Activated CD8-positive, alpha-beta T cell treated with anti-CD3 and anti-CD28 coated beads for 36 hours (primary cell): ENCODE data around the gene ADGRA1. TPM values are rescaled to one million over a fixed set of nuclear protein-coding genes. Genes with fewer than 3 reads are reported as not detected.

ENCODE experiments used
- ATAC-seq: fragments of 200-7000 bp; cut with Tn5 transposase; one replicate; pipeline ENCODE4 v1.10.0; 2021; ENCODE audit warnings: mild to moderate bottlenecking, moderate library complexity
- CTCF ChIA-PET: fragments of 350-600 bp; sonication (Branson Sonifier 250); formaldehyde crosslinking; loops from one replicate; lab custom pipeline; 2021; ENCODE audit warnings: antibody characterized with exemption; lab: Charles Lee
- POLR2A ChIA-PET: fragments of 350-600 bp; sonication (Branson Sonifier 250); formaldehyde crosslinking; loops from one replicate; lab custom pipeline; 2021; ENCODE audit warnings: antibody characterized with exemption; lab: Charles Lee
- DNase-seq: peaks from one replicate; pipeline ENCODE4 v3.0.0-alpha.2; 2020
- H3K27ac Mint-ChIP-seq: one replicate; pipeline ENCODE4 v1.8.0; 2021; ENCODE audit warnings: mild to moderate bottlenecking, mixed read lengths
- H3K27me3 Mint-ChIP-seq: one replicate; pipeline ENCODE4 v1.8.0; 2021; ENCODE audit warnings: mixed read lengths
- H3K36me3 Mint-ChIP-seq: one replicate; pipeline ENCODE4 v1.8.0; 2021; ENCODE audit warnings: low read depth, mixed read lengths
- H3K4me1 Mint-ChIP-seq: one replicate; pipeline ENCODE4 v1.8.0; 2021; ENCODE audit warnings: low read depth, mixed read lengths
- H3K4me3 Mint-ChIP-seq: one replicate; pipeline ENCODE4 v1.8.0; 2021; ENCODE audit warnings: mild to moderate bottlenecking, moderate library complexity, mixed read lengths
- H3K9me3 Mint-ChIP-seq: one replicate; pipeline ENCODE4 v1.8.0; 2021; ENCODE audit warnings: mixed read lengths
- intact Hi-C: fragments of 100-400 bp; cut with micrococcal nuclease; formaldehyde crosslinking; loops from one replicate; pipeline ENCODE4 v1.10.0; 2022
- total RNA-seq, 2 experiments: library from RNA; stranded (reverse); gene quantifications; one replicate each; pipeline ENCODE4 v1.2.3, GENCODE V29; 2021
- TF ChIP-seq, protein P1 (sequence below): fragments of 200-600 bp; IDR thresholded peaks from one replicate; pipeline ENCODE4 v1.8.0; 2022; ENCODE audit warnings: antibody characterized with exemption, mild to moderate bottlenecking

ADGRA1 gene
- total RNA-seq, 2 experiments from 2014 or later, result not detected

DNA sequence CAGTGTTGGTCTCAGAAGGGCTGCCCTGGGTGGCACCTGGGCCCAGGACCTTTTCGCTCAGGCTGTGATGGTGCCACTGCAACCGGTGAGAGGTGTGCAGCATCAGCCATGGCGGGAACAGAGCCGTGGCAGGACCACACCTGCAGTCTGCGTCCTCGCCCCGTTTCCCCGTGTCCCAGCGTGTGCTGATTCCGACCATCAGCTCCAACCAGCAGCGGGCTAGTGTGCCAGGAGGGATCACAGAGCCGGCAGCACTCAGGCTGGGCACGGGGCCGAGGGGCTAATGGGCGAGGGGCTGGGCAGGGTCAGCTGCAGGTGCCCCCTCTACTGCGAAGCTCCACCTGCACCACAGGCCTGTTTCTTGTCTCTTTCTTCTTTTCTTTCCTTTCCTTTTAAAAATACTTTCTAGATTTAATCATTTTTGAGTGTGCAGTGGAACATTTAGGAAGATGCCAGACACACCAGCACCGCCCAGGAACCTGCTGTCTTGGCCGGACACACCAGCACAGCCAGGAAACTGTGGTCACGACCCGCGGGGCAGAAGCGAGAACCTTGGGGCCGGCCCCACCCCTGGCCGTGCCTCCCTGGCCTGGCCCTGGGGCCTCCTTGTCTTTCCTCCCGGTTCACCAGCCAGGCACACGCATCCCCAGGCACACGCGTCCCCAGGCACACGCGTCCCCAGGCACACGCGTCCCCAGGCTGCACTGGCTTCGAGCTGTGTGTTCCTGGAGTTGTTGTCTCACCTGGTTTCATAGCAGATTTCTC is 34.6 kb downstream of the ADGRA1 start:
- ChIA-PET CTCF (no interaction called here), POLR2A (no interaction called here)
- intact Hi-C loops, result loop anchor here (5.0 kb wide), 1 partner anchor 180 kb away; the partner anchor contains the start of gene CFAP46

DNA sequence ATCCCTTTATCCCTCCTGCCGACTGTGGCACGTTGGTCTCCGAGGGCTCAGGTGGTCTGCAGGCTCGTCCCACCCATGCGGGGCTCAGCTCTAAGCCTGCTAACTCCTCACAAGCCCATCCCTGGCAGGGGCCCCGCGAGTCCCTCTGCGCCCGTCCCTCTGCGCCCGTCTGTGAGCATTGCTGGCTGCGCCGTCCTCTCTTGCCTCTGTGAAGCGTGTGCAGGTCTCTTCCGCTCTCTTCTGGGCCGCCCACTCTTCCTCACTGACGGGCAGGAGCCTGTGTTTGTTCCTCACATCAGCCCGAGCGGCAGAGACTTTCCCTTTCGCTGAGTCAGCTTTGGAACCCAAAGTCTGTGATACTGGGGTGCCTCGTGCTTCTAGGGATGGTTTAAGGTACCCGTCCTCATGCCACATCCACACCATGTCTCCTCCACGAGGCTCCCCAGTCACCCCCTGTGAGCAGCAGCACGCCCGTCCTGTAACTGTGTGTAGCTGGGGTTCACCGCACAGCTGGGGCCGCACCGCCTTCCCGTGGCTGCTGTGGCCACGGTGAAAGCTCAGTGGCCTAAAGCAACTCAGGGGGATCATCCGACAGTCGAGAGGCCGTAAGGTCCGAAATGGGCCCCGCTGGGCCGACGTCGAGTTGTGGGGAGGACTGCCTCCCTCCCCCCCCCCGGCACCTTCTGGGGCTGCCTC is 35.5 kb downstream of the ADGRA1 start:
- peak; percentile 69 for ATAC-seq
- peaks cover 14% of the 10 kb centered on the region for H3K27me3 Mint-ChIP-seq
- ChIA-PET POLR2A (no interaction called here), CTCF (interaction anchor here (1.2 to 2.2 kb wide), 3 partner anchors 20 to 219 kb away, joined by 3 to 23 read pairs (median 4); no protein-coding TSS in a partner anchor)
- H3K4me1 Mint-ChIP-seq, result peaks cover 5% of the 10 kb centered on the region
- peak; percentile 65 for DNase-seq
- no peak overlapping the region for H3K4me3 Mint-ChIP-seq
- intact Hi-C loops, result loop anchor here (5.0 kb wide), 1 partner anchor 181 kb away; the partner anchor contains the start of gene CFAP46
- no peak overlapping the region for H3K27ac Mint-ChIP-seq
- H3K9me3 Mint-ChIP-seq, result peaks cover 5% of the 10 kb centered on the region
- TF ChIP-seq, protein P1, sequence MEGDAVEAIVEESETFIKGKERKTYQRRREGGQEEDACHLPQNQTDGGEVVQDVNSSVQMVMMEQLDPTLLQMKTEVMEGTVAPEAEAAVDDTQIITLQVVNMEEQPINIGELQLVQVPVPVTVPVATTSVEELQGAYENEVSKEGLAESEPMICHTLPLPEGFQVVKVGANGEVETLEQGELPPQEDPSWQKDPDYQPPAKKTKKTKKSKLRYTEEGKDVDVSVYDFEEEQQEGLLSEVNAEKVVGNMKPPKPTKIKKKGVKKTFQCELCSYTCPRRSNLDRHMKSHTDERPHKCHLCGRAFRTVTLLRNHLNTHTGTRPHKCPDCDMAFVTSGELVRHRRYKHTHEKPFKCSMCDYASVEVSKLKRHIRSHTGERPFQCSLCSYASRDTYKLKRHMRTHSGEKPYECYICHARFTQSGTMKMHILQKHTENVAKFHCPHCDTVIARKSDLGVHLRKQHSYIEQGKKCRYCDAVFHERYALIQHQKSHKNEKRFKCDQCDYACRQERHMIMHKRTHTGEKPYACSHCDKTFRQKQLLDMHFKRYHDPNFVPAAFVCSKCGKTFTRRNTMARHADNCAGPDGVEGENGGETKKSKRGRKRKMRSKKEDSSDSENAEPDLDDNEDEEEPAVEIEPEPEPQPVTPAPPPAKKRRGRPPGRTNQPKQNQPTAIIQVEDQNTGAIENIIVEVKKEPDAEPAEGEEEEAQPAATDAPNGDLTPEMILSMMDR, result no peak
- H3K36me3 Mint-ChIP-seq, result no peaks in the 10 kb centered on the region

More for the DNA sequence above, 34.6 kb downstream of the ADGRA1 start:
- Mint-ChIP-seq H3K4me3 (no peak overlapping the region), H3K27me3 (peaks cover 14% of the 10 kb centered on the region), H3K4me1 (peaks cover 5% of the 10 kb centered on the region), H3K36me3 (no peaks in the 10 kb centered on the region), H3K9me3 (peaks cover 7% of the 10 kb centered on the region), H3K27ac (no peak overlapping the region)
- DNase-seq, result no peak
- TF ChIP-seq, protein P1, result no peak
- no peak for ATAC-seq

DNA sequence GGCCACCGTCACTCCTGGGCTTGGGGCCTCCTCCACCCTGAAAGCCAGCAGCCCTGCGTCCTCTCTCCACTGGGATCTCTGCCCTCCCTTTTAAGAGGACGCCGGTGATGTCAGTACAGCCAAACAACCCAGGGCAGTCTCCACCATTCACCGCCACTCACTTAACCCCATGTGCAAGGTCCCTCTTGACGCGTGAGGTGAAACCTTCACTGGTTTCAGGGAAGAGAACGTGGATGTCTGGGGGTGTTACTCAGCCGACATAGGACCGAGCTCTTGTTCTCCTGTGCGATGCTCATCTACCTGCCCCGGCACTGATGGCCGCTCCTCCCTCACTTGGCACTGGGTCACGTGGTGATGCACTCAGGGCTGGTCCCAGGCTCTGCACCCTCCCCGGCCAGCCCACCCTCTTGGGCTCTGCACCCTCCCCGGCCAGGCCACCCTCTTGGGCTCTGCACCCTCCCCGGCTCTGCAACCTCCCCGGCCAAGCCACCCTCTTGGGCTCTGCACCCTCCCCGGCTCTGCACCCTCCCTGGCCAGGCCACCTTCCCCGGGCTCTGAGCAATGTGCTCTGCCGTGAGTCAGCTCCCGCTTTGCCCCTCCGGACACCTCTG is 36.1 kb downstream of the ADGRA1 start:
- TF ChIP-seq, protein P1, result no peak
- ChIA-PET POLR2A (no interaction called here), CTCF (interaction anchor here (1.0 to 2.2 kb wide), 5 partner anchors 20 to 279 kb away, joined by 3 to 23 read pairs (median 4); no protein-coding TSS in a partner anchor)
- peaks cover 5% of the 10 kb centered on the region for H3K4me1 Mint-ChIP-seq
- peaks cover 14% of the 10 kb centered on the region for H3K27me3 Mint-ChIP-seq
- intact Hi-C loops, result loop anchor here (5.0 kb wide), 1 partner anchor 182 kb away; the partner anchor contains the start of gene CFAP46
- no peaks in the 10 kb centered on the region for H3K36me3 Mint-ChIP-seq
- H3K9me3 Mint-ChIP-seq, result peaks cover 4% of the 10 kb centered on the region
- H3K27ac Mint-ChIP-seq, result no peak overlapping the region
- ATAC-seq (no peak), DNase-seq (no peak)
- no peak overlapping the region for H3K4me3 Mint-ChIP-seq

DNA sequence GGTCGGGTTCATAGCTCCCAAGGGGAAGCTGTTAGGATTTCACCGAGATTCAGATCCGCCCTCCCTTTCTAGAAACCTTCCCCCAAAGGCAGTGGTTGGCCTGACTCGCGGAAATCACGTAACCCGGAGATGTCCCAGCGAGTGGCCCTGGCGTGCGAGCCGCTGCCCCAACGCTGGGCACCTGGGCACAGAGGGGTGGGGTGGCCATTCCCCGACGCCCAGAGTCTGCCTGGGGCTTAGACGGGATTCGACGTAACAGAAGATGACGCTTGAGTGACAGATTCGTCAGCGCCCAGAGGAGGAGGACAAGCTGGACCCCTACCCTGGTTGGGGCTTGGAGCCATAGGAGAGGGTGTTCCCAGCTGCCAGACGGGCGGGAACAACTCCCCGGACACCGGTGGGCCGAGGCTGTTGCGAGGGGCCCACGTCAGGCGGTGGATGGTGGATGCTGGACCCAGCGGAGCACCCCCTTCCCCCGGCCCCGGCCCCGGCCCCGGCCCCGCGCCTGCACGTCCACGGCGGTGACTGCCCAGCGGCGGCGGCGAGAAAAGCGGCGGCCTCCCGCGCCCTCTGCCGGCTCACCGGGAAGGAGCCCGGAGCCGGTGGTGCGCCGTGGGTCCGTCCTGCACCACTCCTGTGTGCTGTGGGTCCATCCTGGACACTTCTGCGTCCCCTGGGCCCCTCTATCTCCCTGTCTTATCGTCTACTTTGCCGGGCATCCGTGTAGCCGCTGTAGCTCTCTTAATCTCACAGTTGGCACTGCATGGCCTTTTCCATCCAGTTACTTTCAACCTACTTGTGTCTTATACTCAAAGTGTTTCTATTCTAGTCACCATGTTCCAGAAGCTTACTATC is 36.9 kb downstream of the ADGRA1 start:
- no peaks in the 10 kb centered on the region for H3K9me3 Mint-ChIP-seq
- no peak overlapping the region for H3K27ac Mint-ChIP-seq
- H3K27me3 Mint-ChIP-seq, result peaks cover 14% of the 10 kb centered on the region
- ChIA-PET POLR2A (no interaction called here), CTCF (interaction anchor here (0.6 to 2.2 kb wide), 9 partner anchors 19 to 289 kb away, joined by 3 to 23 read pairs (median 3); no protein-coding TSS in a partner anchor)
- ATAC-seq, result peak; percentile 41
- H3K36me3 Mint-ChIP-seq, result no peaks in the 10 kb centered on the region
- H3K4me3 Mint-ChIP-seq, result no peak overlapping the region
- peak; percentile 42 for DNase-seq
- H3K4me1 Mint-ChIP-seq, result peaks cover 5% of the 10 kb centered on the region
- TF ChIP-seq, protein P1, result peak; percentile 66
- intact Hi-C loops, result loop anchor here (5.0 kb wide), 1 partner anchor 182 kb away; the partner anchor contains the start of gene CFAP46
